Right lobe of liver (tissue), 6 donors: ENCODE results near the gene SPNS3. TPM values are rescaled to one million over a fixed set of nuclear protein-coding genes. Genes with fewer than 3 reads are reported as not detected.

Experiments used
- ATAC-seq, 4 donors: fragments of 200-7000 bp; cut with Tn5 transposase; one replicate each; pipeline ENCODE4 v1.9.1; 2020; ENCODE audit warnings: mild to moderate bottlenecking in 4 of 4, moderate library complexity in 4 of 4
- DNase-seq, 3 donors: peaks; one replicate each; pipeline ENCODE4 v3.0.0-alpha.2; 2020
- H3K27ac ChIP-seq, 3 donors: fragments of 200-600 bp; one replicate each; pipeline ENCODE4 v1.8.0; 2022
- H3K27me3 ChIP-seq, 2 donors: fragments of 200-600 bp; one replicate each; pipeline ENCODE4 v1.8.0; 2022
- H3K36me3 ChIP-seq, 4 donors: fragments of 200-600 bp; sonication (generic) in 1 of 4; one replicate each; pipeline versions ENCODE4 v1.5.1 to v1.8.0; 2017 to 2022; ENCODE audit warnings: control low read depth in 1 of 4
- H3K4me1 ChIP-seq, 4 donors: fragments of 200-600 bp; sonication (generic) in 1 of 4; one replicate each; pipeline versions ENCODE4 v1.5.1 to v1.8.0; 2017 to 2022; ENCODE audit warnings: control low read depth in 1 of 4
- H3K4me3 ChIP-seq, 3 donors: fragments of 200-600 bp; one replicate each; pipeline ENCODE4 v1.8.0; 2022
- H3K9me3 ChIP-seq, 4 donors: fragments of 200-600 bp; sonication (generic) in 1 of 4; one replicate each; pipeline versions ENCODE4 v1.5.1 to v1.8.0; 2017 to 2022; ENCODE audit warnings: control low read depth in 1 of 4
- POLR2A ChIP-seq: fragments of 450-650 bp; IDR thresholded peaks from one replicate; pipeline ENCODE4 v1.6.1; 2017; ENCODE audit warnings: antibody characterized with exemption, mild to moderate bottlenecking
- WGBS: methylation state at CpG from one replicate; pipeline ENCODE4 v1.1.6; 2018; ENCODE audit warnings: low coverage, low lambda C conversion rate; ENCODE audit not compliant: insufficient coverage; ENCODE audit errors: missing lambda C conversion rate; 5-methylcytosine and 5-hydroxymethylcytosine counted together
- intact Hi-C, 2 donors: fragments of 100-400 bp; cut with DNase I; formaldehyde crosslinking; loops; one replicate each; pipeline versions ENCODE4 v1.11.2 to v1.14.1; 2022
- total RNA-seq, 6 experiments: library from RNA; depleted of rRNA in 2 of 6; stranded (reverse); fragments of >200 nt in 2 of 6; fragmentation: NEBNext Ultra II Directional in 3 of 6; extraction: Animal tissue kit (Norgen Biotek cat#: 25700) in 3 of 6; gene quantifications; one replicate each; pipeline versions ENCODE4 v1.1.0 to v1.2.4, GENCODE V29; 2016 to 2023
- TF ChIP-seq, protein P1 (sequence below), 4 donors: fragments of 200-600 bp in 3 of 4; fragments of 450-650 bp in 1 of 4; IDR thresholded peaks; one replicate each; pipeline versions ENCODE4 v1.5.1 to v1.8.0; 2016 to 2022; ENCODE audit warnings: antibody characterized with exemption in 4 of 4, mild to moderate bottlenecking in 2 of 4
- donor health status: DM: no; HTN: yes; CAD: no.
- donor health status: DM: no; HTN: no; CAD: no.
- donor health status: DM: no; HTN: no; CAD: no.
- donor health status: DM: no; HTN: yes; CAD: no.
- donor health status: DM: no; HTN: yes; CAD: no.

Gene SPNS3
- total RNA-seq, 6 experiments from 2014 or later, result not detected

DNA sequence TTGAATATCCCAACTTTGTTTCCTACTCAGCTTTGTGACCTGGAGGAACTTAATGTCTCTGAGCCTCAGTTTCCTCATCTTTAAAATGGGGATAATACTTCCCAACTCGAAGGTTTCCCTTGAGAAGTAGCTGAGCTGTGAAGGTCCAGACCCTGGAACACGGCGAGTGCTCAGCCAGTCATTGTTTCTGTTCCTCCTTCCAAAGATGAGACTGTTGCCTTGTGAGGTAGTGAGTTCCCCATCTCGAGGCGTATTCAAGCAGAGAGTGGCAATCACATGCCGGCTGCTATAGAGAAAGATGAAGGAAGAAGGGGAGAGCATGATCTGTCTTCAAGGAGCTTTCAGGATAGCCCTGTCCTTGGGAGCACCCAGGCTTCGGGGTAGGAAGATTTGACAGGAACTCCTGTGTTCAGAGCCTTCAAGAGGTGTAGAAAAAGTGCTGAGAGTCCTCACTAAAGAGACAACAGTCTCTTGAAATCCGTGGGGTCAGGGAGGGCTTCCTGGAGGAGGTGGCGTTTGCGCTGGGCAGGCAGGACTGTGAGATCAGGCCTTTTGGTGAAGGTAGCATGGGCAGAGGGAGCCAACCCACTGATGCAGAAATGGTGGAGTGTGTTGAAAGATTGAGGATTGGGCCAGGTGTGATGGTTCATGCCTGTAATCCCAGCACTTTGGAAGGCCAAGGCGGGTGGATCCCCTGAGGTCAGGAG, 92.1 kb downstream of the SPNS3 start:
- H3K4me1 ChIP-seq, result no peaks in the 10 kb centered on the region
- no peaks in the 10 kb centered on the region for H3K9me3 ChIP-seq
- H3K27me3 ChIP-seq, result no peaks in the 10 kb centered on the region
- ATAC-seq (no peak), DNase-seq (no peak)
- TF ChIP-seq, protein P1, sequence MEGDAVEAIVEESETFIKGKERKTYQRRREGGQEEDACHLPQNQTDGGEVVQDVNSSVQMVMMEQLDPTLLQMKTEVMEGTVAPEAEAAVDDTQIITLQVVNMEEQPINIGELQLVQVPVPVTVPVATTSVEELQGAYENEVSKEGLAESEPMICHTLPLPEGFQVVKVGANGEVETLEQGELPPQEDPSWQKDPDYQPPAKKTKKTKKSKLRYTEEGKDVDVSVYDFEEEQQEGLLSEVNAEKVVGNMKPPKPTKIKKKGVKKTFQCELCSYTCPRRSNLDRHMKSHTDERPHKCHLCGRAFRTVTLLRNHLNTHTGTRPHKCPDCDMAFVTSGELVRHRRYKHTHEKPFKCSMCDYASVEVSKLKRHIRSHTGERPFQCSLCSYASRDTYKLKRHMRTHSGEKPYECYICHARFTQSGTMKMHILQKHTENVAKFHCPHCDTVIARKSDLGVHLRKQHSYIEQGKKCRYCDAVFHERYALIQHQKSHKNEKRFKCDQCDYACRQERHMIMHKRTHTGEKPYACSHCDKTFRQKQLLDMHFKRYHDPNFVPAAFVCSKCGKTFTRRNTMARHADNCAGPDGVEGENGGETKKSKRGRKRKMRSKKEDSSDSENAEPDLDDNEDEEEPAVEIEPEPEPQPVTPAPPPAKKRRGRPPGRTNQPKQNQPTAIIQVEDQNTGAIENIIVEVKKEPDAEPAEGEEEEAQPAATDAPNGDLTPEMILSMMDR (IDR thresholded peaks at IDR 0.05), result no peak
- no peak for TF ChIP-seq POLR2A
- intact Hi-C loops, result no loop called here
- 77% methylated on average over 10 of the region's 11 CpGs for WGBS
- no peak overlapping the region for H3K4me3 ChIP-seq
- H3K36me3 ChIP-seq, result no peaks in the 10 kb centered on the region
- H3K27ac ChIP-seq, result no peak overlapping the region

DNA sequence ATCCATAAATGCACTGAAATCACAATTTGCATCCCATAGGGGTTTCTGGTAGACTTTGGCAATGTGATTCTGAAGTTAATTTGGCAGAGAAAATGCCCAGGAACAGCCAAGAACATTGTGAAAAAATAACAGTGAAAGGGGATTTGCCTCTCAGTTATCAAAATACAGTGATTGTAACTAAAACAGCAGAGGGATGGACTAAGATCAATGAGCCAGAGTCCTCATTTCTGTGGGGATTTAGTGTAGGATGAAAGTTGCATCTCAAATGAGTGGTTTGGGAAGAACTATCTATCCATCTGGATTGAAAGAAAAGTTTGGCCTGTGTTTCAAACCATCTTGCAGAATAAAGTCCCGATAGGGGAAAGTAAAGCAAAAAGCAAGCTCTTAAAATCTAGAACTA, 93.4 kb downstream of the SPNS3 start:
- TF ChIP-seq, protein P1 (IDR thresholded peaks at IDR 0.05), result no peak
- TF ChIP-seq POLR2A, result no peak
- 75% methylated on average over 1 of the region's 1 CpG for WGBS
- Histone ChIP-seq H3K27me3 (no peaks in the 10 kb centered on the region), H3K4me1 (no peaks in the 10 kb centered on the region), H3K9me3 (no peaks in the 10 kb centered on the region), H3K36me3 (no peaks in the 10 kb centered on the region), H3K27ac (no peak overlapping the region), H3K4me3 (no peak overlapping the region)
- no peak for DNase-seq
- ATAC-seq, result no peak
- intact Hi-C loops, result no loop called here

DNA sequence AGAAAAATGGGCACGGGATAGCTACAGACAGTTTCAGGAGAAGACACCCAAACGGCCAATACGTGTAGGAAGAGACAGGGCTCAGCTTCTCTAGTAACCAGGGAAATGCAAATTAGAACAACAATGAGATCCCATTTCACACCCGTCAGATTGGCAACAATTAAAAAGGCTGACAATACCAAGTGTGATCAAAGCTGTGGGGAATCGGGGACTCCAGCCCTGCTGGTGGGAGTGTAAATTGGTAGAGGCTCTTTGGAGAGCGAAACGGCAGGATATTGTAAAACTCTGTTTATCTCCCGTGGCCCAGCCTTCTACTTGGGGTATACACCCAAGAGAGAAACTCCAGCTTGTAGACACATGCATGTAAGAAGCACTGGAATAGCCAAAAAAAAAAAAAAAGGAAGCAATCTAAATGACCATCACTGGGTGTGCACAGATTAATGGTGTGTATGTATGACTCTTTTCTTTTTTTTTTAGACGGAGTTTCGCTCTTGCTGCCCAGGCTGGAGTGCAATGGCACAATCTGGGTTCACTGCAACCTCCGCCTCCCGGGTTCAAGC, 93.9 kb downstream of the SPNS3 start:
- Histone ChIP-seq H3K9me3 (no peaks in the 10 kb centered on the region), H3K4me3 (no peak overlapping the region), H3K27me3 (no peaks in the 10 kb centered on the region), H3K4me1 (no peaks in the 10 kb centered on the region), H3K27ac (no peak overlapping the region), H3K36me3 (no peaks in the 10 kb centered on the region)
- no peak for TF ChIP-seq POLR2A
- TF ChIP-seq, protein P1 (IDR thresholded peaks at IDR 0.05), result no peak
- DNase-seq, result no peak
- WGBS, result 84% methylated on average over 12 of the region's 12 CpGs
- ATAC-seq, result no peak
- intact Hi-C loops, result no loop called here

DNA sequence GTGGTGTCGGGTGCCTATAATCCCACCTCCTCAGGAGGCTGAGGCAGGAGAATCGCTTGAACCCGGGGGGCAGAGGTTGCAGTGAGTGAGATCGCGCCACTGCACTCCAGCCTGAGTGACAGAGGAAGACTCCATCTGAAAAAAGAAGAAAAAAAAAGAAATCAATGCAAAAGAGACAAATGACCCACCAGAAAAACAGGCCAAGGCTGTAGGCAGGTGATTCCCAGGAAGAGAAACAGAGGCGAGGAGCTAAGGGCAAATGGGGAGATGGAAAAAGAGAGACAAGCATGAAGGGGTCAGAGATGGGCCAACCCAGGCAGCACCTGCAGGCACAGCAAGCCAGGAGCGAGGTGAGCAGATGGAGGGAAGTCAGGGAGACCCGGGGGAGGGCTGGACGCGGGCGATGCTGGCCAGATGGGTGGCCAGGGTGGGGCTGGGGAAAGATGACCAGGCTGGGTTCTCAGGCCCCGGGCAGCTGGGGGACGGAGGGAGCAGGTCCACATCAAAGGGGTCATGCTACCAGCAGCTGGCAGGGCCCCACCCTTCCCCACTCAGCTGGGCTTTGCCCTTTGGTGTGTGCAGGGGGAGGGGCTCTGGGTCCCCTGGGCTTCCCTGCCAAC, 95.9 kb downstream of the SPNS3 start:
- Histone ChIP-seq H3K4me3 (no peak overlapping the region), H3K27me3 (no peaks in the 10 kb centered on the region), H3K27ac (no peak overlapping the region), H3K4me1 (peaks cover 0 to 13% (median 7%) of the 10 kb centered on the region in 4 donors), H3K9me3 (no peaks in the 10 kb centered on the region), H3K36me3 (no peaks in the 10 kb centered on the region)
- TF ChIP-seq, protein P1 (IDR thresholded peaks at IDR 0.05), result no peak
- no peak for TF ChIP-seq POLR2A
- WGBS, result 69% methylated on average over 3 of the region's 13 CpGs
- no peak for ATAC-seq
- no peak for DNase-seq
- intact Hi-C loops, result no loop called here
